HUES6 (cell line): ENCODE measurements around the gene CD300LD.
"Not testable (repeated sequence)": the region's sequence is repeated elsewhere in the genome, so short reads cannot be mapped to it uniquely, and the experiment has no call there.

Experiments
- H3K27ac ChIP-seq: 2 replicates; pipeline ENCODE4 v1.7.0; 2013; ENCODE audit warnings: low read depth, mild to moderate bottlenecking, low read length, inconsistent platforms
- H3K27me3 ChIP-seq: 2 replicates; pipeline ENCODE4 v1.6.1; 2013; ENCODE audit warnings: low read length; ENCODE audit not compliant: control insufficient read depth, insufficient read depth
- H3K36me3 ChIP-seq: 2 replicates; pipeline ENCODE4 v1.6.1; 2013; ENCODE audit warnings: low read length; ENCODE audit not compliant: control insufficient read depth, insufficient read depth
- H3K4me1 ChIP-seq: 2 replicates; pipeline ENCODE4 v1.6.1; 2013; ENCODE audit warnings: low read length; ENCODE audit not compliant: control insufficient read depth, insufficient read depth
- H3K4me3 ChIP-seq: 2 replicates; pipeline ENCODE4 v1.5.1; 2013; ENCODE audit warnings: low read depth, low read length
- H3K9ac ChIP-seq: one replicate; pipeline ENCODE4 v1.6.1; 2013; ENCODE audit warnings: mild to moderate bottlenecking, low read length
- H3K9me3 ChIP-seq: 2 replicates; pipeline ENCODE4 v1.6.1; 2013; ENCODE audit warnings: low read depth, low read length; ENCODE audit not compliant: control insufficient read depth, insufficient read depth

The CD300LD gene

DNA sequence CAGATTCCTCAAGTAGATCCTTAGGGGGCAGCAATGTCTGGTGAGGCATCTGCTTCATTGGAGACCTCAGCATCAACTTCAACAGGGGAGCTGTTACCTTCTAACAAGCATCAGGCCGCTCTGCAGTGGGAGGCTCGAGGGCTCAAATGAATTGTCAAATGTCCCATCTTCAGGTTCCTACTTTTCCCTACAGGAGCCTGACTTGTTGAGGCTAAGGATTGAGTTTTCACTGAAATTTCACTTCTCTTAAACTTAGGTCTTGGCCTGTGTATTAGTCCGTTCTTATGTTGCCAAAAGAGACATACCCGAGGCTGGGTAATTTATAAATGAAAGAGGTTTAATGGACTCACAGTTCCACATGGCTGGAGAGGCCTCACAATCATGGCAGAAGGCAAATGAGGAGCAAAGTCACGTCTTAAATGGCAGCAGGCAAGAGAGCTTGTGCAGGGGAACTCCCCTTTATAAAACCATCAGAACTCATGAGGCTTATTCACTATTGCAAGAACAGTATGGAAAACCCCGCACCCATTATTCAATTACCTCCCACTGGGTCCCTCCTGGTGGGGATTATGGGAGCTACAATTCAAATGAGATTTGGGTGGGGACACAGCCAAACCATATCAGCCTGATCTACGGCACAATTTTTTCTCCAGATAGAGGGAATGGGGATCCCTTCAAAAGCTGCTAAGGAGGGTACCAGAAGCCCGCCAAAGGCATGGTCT is 5.1 kb upstream of the CD300LD start:
- no peaks in the 10 kb centered on the region for H3K36me3 ChIP-seq
- H3K4me1 ChIP-seq, result no peaks in the 10 kb centered on the region
- no peak overlapping the region for H3K4me3 ChIP-seq
- no peak overlapping the region for H3K9ac ChIP-seq
- no peaks in the 10 kb centered on the region for H3K9me3 ChIP-seq
- H3K27ac ChIP-seq, result no peak overlapping the region
- H3K27me3 ChIP-seq, result peaks cover 31% of the 10 kb centered on the region; the same call in 1 of the 2 replicates

DNA sequence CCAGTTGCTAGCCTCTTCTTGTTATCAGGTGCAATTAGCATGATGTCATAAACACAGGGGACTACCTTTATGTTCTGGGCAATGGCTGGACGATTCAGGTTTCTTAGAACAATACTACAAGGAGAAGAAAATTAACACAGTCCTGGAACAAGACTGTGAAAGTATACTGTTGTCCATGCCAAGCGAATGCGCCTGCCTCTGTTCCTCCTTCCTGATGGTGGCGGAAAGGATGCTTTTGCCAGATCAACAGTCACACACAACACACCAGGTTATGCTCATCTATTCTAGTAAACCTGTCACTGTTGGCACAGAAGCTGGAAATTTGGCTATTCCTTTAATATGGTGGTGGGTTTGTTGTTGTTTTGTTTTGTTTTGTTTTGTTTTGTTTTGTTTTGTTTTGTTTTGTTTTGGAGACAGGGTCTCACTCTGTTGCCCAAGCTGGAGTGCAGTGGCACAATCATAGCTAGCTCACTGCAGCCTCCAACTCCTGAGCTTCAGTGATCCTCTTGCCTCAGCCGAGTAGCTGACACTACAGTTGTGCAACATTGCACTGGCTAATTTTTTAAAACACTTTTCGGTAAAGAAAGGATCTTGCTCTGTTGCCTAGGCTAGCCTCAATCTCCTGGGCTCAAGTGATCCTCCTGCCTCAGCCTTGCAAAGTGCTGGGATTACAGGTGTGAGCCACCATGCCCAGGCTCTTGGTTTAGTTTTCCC is 3.1 kb upstream of the CD300LD start:
- no peaks in the 10 kb centered on the region for H3K9me3 ChIP-seq
- no peak overlapping the region for H3K9ac ChIP-seq
- no peak overlapping the region for H3K27ac ChIP-seq
- no peak overlapping the region for H3K4me3 ChIP-seq
- H3K36me3 ChIP-seq, result no peaks in the 10 kb centered on the region
- H3K27me3 ChIP-seq, result peaks cover 28% of the 10 kb centered on the region
- no peaks in the 10 kb centered on the region for H3K4me1 ChIP-seq

DNA sequence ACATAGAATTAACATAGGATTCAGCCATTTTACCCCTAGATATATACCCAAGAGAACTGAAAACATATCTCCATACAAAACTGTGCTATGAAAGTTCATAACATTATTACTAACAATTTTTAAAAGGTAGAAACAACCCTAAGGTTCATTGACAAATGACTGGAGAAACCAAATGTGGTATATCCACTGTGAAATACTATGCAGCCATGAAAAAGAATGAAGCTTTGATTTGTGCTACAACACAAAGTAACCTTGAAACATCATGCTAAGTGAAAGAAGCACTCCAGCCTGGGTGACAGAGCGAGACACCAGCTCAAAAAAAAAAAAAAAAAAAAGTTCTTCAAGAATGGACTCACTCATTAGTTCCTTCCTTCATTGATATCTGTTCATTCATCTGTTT is 580 bp downstream of the CD300LD start:
- Histone ChIP-seq H3K36me3 (no peaks in the 10 kb centered on the region), H3K9ac (no peak overlapping the region), H3K4me3 (no peak overlapping the region), H3K27ac (no peak overlapping the region), H3K9me3 (no peaks in the 10 kb centered on the region), H3K4me1 (no peaks in the 10 kb centered on the region), H3K27me3 (peaks cover 19% of the 10 kb centered on the region)

DNA sequence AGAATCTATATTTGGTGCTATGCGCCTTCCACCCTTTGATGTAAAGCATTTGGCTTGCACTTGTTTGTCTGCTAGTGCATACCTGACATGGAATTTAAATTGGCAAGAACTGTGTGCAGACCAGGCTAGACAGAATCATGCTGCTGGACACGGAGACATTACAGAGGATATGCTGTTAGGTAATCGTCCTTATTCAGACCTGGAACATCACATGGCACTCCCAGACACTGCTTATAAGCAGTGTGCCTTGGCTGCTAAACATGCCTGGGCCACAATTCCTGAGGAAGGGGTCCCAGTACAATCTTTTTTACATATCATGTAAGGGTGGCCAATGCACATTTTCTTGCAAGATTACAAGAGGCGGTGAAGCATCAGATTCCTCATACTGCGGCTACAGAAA is 6.4 kb downstream of the CD300LD start:
- peaks cover 2% of the 10 kb centered on the region; the same call in 1 of the 2 replicates for H3K27me3 ChIP-seq
- H3K36me3 ChIP-seq, result no peaks in the 10 kb centered on the region
- H3K9ac ChIP-seq, result no peak overlapping the region
- 0 out of 2 replicates have a peak, but pooled peaks cover 3% of the 10 kb centered on the region for H3K9me3 ChIP-seq
- no peaks in the 10 kb centered on the region for H3K4me1 ChIP-seq
- no peak overlapping the region for H3K4me3 ChIP-seq
- no peak overlapping the region for H3K27ac ChIP-seq

DNA sequence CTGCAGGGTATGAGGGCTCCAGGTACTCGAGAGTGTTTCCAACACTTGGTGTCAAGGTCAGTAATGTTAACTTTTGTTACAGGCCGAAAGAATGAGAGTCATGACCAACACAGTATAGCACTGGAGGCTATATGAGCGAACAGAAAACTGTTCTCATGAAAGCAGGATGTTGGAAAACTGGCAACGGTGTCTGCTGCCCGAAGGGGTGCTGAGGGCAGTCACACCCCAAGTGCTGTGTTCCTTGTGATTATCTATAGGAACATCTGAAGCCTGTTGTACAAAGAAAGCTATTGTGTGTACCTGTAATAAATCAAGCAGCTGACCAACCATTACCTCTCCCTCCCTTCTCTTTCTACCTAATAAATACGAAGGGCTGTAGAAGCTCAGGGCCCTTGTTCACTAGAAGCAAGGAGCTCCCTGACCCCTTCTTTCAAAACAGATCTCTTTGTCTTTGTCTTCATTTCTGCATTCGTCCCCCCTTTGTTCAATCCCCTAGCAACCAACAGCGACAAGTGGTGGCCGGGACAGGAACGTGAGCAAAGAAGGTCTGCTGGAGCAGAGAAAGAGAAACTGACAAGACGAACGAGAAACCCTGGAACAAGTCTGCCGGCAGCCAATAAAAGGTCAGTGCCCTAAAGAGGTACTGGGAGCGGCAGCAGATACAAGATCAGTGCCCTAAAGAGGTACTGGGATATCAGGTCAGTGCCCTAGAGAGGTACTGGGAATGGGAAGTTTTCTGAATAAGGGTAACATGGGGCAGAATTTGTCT is 7.6 kb downstream of the CD300LD start:
- no peak overlapping the region for H3K4me3 ChIP-seq
- peaks cover under 1% of the 10 kb centered on the region; the same call in 1 of the 2 replicates for H3K27me3 ChIP-seq
- 0 out of 2 replicates have a peak, but pooled peaks cover 3% of the 10 kb centered on the region for H3K9me3 ChIP-seq
- H3K36me3 ChIP-seq, result no peaks in the 10 kb centered on the region
- no peak overlapping the region for H3K9ac ChIP-seq
- no peak overlapping the region for H3K27ac ChIP-seq
- H3K4me1 ChIP-seq, result no peaks in the 10 kb centered on the region

DNA sequence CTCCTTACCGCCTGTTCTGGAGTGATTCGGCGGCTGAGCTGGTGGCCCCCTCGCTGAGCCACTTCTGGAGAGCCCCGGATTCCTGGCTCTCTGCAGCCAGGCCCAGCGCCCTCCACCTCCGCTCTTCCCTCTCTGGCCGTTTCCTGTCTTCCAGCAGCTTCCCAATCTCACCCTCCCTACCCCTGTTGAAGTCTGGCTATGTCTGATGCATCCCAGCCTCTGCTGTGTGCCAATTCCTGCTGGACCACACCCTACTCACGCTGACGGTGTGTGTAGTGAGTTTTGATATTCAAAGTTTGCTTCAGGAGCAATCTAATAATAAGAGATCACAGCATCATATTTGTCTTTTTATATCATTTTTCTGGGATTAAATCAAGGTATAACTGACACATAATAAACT is 9.4 kb downstream of the CD300LD start:
- Histone ChIP-seq H3K36me3 (no peaks in the 10 kb centered on the region), H3K4me1 (no peaks in the 10 kb centered on the region), H3K27ac (no peak overlapping the region), H3K9ac (no peak overlapping the region), H3K27me3 (no peaks in the 10 kb centered on the region; the same call in 1 of the 2 replicates), H3K9me3 (0 out of 2 replicates have a peak, but pooled peaks cover 3% of the 10 kb centered on the region), H3K4me3 (no peak overlapping the region)

DNA sequence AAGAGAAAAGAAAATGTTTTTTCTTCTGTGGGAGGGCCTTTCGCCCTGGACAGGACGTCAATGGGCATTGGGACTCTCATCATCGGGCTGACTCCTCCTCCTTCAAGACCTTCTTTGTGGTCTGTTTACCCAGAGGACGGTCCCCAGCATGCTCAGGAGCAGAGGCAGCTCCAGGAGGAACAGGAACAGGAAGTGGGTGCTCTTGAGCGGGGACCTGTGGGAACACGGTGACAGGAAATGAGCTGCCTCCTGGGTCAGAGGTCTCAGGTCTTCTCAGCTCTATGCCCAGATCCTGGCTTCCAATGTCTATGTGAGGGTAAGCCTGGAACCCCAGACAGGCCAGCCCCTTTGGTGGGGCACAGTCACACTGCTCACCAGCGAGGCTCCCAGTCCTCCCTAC is 12.2 kb downstream of the CD300LD start:
- H3K27me3 ChIP-seq, result peaks cover under 1% of the 10 kb centered on the region; the same call in 1 of the 2 replicates
- H3K9me3 ChIP-seq, result 0 out of 2 replicates have a peak, but pooled peaks cover 3% of the 10 kb centered on the region
- no peaks in the 10 kb centered on the region for H3K4me1 ChIP-seq
- no peak overlapping the region for H3K4me3 ChIP-seq
- H3K9ac ChIP-seq, result no peak overlapping the region
- no peaks in the 10 kb centered on the region for H3K36me3 ChIP-seq
- H3K27ac ChIP-seq, result no peak overlapping the region

DNA sequence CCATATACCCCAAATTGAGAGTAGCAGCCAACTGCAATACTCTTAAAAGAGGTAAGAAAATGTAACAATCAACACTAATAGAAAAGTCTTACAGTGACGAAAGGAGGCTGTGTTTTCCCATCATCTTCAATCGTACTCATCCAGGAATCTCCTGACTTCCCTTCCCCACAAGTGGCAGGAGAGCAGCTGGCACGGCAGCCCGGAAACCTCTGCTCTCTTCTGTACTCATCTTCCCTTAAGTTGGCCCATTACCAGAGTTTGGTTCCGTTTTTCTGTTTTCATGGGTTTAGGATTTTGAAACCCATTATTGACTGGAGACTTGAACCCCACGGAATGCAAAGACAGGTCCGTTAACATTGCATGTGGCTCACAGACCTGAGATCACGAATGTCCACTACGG is 13.1 kb downstream of the CD300LD start:
- Histone ChIP-seq H3K36me3 (no peaks in the 10 kb centered on the region), H3K9me3 (no peaks in the 10 kb centered on the region), H3K4me1 (no peaks in the 10 kb centered on the region), H3K27ac (no peak overlapping the region), H3K4me3 (no peak overlapping the region), H3K9ac (no peak overlapping the region), H3K27me3 (peaks cover 9% of the 10 kb centered on the region; the same call in 1 of the 2 replicates)

DNA sequence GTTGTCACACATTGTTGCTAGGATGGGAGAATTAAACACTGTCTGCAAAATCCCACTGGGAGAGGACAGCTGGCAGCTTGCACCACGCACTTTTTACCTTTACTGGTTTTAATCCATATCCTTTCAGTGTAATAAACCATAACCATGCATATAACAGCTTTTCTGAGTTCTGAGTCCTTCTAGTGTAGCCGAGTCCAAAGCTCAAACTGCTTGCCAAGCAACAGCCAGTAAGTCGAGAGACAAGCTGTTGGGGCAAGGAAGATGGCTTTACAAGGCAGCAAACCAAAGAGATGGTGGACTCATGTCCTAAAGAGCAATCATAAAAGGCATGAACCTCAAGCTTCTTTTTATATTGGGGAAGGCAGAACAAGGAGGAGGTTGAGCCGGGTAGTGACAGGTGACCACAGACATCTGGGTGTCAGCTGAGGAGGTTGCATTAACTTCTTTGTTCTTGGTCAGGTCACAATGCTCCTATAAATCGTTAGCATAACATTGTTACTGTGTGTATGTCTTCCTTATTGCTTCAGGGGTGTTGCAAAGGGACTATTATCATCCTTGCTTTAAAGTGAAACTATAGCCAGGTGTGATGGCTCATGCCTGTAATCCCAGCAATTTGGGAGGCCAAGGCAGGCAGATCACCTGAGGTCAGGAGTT is 17.5 kb downstream of the CD300LD start:
- no peak overlapping the region for H3K9ac ChIP-seq
- no peaks in the 10 kb centered on the region for H3K4me1 ChIP-seq
- peaks cover 12% of the 10 kb centered on the region; the same call in 1 of the 2 replicates for H3K27me3 ChIP-seq
- H3K36me3 ChIP-seq, result no peaks in the 10 kb centered on the region
- H3K4me3 ChIP-seq, result no peak overlapping the region
- no peak overlapping the region for H3K27ac ChIP-seq
- H3K9me3 ChIP-seq, result no peaks in the 10 kb centered on the region

DNA sequence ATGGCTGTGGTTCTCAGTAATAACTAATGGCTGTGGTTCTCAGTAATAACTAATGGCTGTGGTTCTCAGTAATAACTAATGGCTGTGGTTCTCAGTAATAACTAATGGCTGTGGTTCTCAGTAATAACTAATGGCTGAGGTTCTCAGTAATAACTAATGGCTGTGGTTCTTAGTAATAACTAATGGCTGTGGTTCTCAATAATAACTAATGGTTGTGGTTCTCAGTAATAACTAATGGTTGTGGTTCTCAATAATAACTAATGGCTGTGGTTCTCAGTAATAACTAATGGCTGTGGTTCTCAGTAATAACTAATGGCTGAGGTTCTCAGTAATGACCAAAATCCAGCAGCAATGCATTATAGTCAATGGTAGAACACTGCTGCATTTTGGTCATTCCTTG is 18.4 kb downstream of the CD300LD start:
- peaks cover 12% of the 10 kb centered on the region; the same call in 1 of the 2 replicates for H3K27me3 ChIP-seq
- H3K4me3 ChIP-seq, H3K9me3 ChIP-seq, H3K36me3 ChIP-seq, H3K9ac ChIP-seq, H3K27ac ChIP-seq, H3K4me1 ChIP-seq: not testable (repeated sequence)
